ENCODE data around the gene ANKRD44.

ANKRD44 gene

DNA sequence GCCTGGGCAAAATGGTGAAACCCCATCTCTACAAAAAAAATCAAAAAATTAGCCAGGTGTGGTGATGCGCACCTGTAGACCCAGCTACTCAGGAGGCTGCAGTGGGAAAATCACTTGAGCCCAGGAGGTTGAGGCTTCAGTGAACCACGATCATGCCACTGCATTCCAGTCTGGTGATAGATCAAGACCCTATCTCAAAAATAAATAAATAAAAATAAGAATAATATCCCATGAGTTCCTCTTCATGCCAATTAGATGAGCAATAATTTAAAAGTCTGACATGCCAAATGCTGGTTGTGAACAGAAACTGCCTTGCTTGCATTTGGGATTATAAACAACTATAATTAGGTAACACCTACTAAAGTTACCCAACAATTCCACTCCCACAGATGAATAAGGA is 22.1 kb upstream of the ANKRD44 start:
- no peaks in the 10 kb centered on the region for H3K9me3 ChIP-seq (ENCODE audit: severe bottlenecking)
- no peak for DNase-seq (ENCODE audit: low spot score)
- no peak overlapping the region for H3K4me3 ChIP-seq (ENCODE audit: severe bottlenecking)
- H3K27me3 ChIP-seq (ENCODE audit: insufficient read depth, poor library complexity, severe bottlenecking), result no peaks in the 10 kb centered on the region
- ATAC-seq (ENCODE audit: low read depth), result no peak
- no peak overlapping the region for H3K27ac ChIP-seq (ENCODE audit: poor library complexity, severe bottlenecking)
- H3K4me1 ChIP-seq (ENCODE audit: insufficient read depth, poor library complexity, severe bottlenecking), result no peaks in the 10 kb centered on the region
- no peaks in the 10 kb centered on the region for H3K36me3 ChIP-seq (ENCODE audit: low read depth)
- TF ChIP-seq CTCF (IDR thresholded peaks at IDR 0.05; ENCODE audit: poor library complexity, severe bottlenecking), result no peak

GRCh38 chr2:197328461-197328860 is 17.9 kb upstream of the ANKRD44 start:
- DNase-seq (ENCODE audit: low spot score) (no peak), ATAC-seq (ENCODE audit: low read depth) (no peak)
- no peaks in the 10 kb centered on the region for H3K9me3 ChIP-seq (ENCODE audit: severe bottlenecking)
- no peak overlapping the region for H3K27ac ChIP-seq (ENCODE audit: poor library complexity, severe bottlenecking)
- no peaks in the 10 kb centered on the region for H3K4me1 ChIP-seq (ENCODE audit: insufficient read depth, poor library complexity, severe bottlenecking)
- no peak for TF ChIP-seq CTCF (IDR thresholded peaks at IDR 0.05; ENCODE audit: poor library complexity, severe bottlenecking)
- H3K36me3 ChIP-seq (ENCODE audit: low read depth), result no peaks in the 10 kb centered on the region
- no peaks in the 10 kb centered on the region for H3K27me3 ChIP-seq (ENCODE audit: insufficient read depth, poor library complexity, severe bottlenecking)
- no peak overlapping the region for H3K4me3 ChIP-seq (ENCODE audit: severe bottlenecking)

DNA sequence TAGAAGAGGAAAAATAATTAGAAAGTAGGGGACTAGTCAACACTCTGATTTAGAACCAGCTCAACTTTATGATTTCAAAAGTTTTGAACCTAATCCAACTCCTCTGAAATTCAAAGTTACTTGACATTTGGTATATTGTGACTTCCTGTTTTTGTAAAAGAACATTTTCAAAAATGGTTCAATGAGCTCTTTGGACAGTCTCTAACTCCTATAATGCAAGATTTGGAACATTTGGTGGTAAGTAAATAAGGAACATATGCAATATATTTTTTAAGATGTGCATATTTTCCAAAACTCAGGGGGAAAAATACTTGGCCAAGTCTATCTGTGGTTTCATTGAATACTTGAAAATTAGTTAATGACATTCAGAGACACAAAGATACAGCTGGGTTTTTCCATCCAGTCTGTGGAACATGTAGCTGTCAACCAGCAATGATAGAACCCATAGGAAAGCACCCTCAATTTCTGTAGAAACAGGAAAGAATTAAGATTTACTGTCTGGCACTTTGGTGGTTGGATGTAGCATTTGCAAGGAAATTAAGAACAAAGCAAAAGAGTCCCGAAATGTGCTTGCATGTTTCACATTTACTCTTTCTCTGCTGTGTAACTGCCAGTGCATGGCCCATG is 17.0 kb upstream of the ANKRD44 start:
- TF ChIP-seq CTCF (IDR thresholded peaks at IDR 0.05; ENCODE audit: poor library complexity, severe bottlenecking), result no peak
- DNase-seq (ENCODE audit: low spot score) (no peak), ATAC-seq (ENCODE audit: low read depth) (no peak)
- Histone ChIP-seq H3K4me1 (ENCODE audit: insufficient read depth, poor library complexity, severe bottlenecking) (no peaks in the 10 kb centered on the region), H3K27ac (ENCODE audit: poor library complexity, severe bottlenecking) (no peak overlapping the region), H3K9me3 (ENCODE audit: severe bottlenecking) (no peaks in the 10 kb centered on the region), H3K36me3 (ENCODE audit: low read depth) (no peaks in the 10 kb centered on the region), H3K4me3 (ENCODE audit: severe bottlenecking) (no peak overlapping the region), H3K27me3 (ENCODE audit: insufficient read depth, poor library complexity, severe bottlenecking) (no peaks in the 10 kb centered on the region)

DNA sequence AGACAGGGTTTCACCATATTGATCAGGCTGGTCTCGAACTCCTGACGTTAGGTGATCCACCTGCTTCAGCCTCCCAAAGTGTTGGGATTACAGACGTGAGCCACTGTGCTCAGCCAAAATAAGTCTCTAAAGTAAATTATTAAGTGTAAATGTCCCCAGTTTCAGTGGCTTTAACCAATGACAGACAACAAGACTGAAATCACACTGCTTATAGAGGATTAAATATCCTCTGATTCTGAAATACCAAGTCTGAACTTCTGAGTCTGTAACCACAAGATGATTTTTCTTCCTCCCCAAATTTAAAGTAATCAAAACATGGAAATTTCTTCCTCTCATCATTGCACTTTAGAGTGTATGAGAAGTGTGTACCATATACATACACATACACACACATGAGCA is 16.5 kb upstream of the ANKRD44 start:
- no peak for ATAC-seq (ENCODE audit: low read depth)
- no peaks in the 10 kb centered on the region for H3K4me1 ChIP-seq (ENCODE audit: insufficient read depth, poor library complexity, severe bottlenecking)
- H3K9me3 ChIP-seq (ENCODE audit: severe bottlenecking), result no peaks in the 10 kb centered on the region
- H3K36me3 ChIP-seq (ENCODE audit: low read depth), result no peaks in the 10 kb centered on the region
- no peak overlapping the region for H3K4me3 ChIP-seq (ENCODE audit: severe bottlenecking)
- no peaks in the 10 kb centered on the region for H3K27me3 ChIP-seq (ENCODE audit: insufficient read depth, poor library complexity, severe bottlenecking)
- H3K27ac ChIP-seq (ENCODE audit: poor library complexity, severe bottlenecking), result no peak overlapping the region
- no peak for DNase-seq (ENCODE audit: low spot score)
- TF ChIP-seq CTCF (IDR thresholded peaks at IDR 0.05; ENCODE audit: poor library complexity, severe bottlenecking), result no peak

DNA sequence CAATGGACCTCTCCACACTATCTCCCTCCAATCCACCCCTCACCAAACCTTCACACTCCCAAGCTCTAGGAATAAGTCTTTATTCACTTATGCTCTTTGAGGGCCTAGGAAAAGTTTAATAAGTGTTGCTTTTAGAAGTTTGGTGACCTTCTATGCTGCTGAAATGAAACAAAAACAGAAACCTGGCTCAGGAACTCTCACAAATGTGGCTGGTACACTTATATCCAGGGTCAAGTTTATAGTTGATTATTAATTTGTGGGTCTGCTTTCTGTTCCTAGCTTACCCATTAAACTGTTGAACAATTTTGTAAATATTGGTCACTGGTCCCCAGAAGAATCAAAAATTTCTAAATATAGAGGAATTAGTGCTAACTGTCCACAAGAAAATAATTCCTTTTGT is 14.2 kb upstream of the ANKRD44 start:
- H3K4me3 ChIP-seq (ENCODE audit: severe bottlenecking), result no peak overlapping the region
- H3K36me3 ChIP-seq (ENCODE audit: low read depth), result no peaks in the 10 kb centered on the region
- H3K4me1 ChIP-seq (ENCODE audit: insufficient read depth, poor library complexity, severe bottlenecking), result no peaks in the 10 kb centered on the region
- no peaks in the 10 kb centered on the region for H3K27me3 ChIP-seq (ENCODE audit: insufficient read depth, poor library complexity, severe bottlenecking)
- ATAC-seq (ENCODE audit: low read depth) (no peak), DNase-seq (ENCODE audit: low spot score) (no peak)
- no peaks in the 10 kb centered on the region for H3K9me3 ChIP-seq (ENCODE audit: severe bottlenecking)
- no peak for TF ChIP-seq CTCF (IDR thresholded peaks at IDR 0.05; ENCODE audit: poor library complexity, severe bottlenecking)
- no peak overlapping the region for H3K27ac ChIP-seq (ENCODE audit: poor library complexity, severe bottlenecking)
